Activated CD4-positive, alpha-beta T cell treated with anti-CD3 and anti-CD28 coated beads, Interleukin-2, amount 10 ng/mL, durations not matched to agents 24 days and 14 days (primary cell): ENCODE results near the gene MIGA1. TPM values are rescaled to one million over a fixed set of nuclear protein-coding genes. Genes with fewer than 3 reads are reported as not detected.
A peak's percentile ranks its signal among the peaks of the same experiment; 100 is the strongest.
"Not testable (repeated sequence)": the region's sequence is repeated elsewhere in the genome, so short reads cannot be mapped to it uniquely, and the experiment has no call there.

Source experiments
- DNase-seq: peaks from one replicate; pipeline ENCODE4 v3.0.0; 2022
- H3K27ac Mint-ChIP-seq: one replicate; pipeline ENCODE4 v1.8.0; 2022; ENCODE audit warnings: mild to moderate bottlenecking, mixed read lengths
- H3K27me3 Mint-ChIP-seq: one replicate; pipeline ENCODE4 v1.8.0; 2022; ENCODE audit warnings: mixed read lengths
- H3K36me3 Mint-ChIP-seq: one replicate; pipeline ENCODE4 v1.8.0; 2022; ENCODE audit warnings: low read depth, mild to moderate bottlenecking, mixed read lengths
- H3K4me1 Mint-ChIP-seq: one replicate; pipeline ENCODE4 v1.8.0; 2021; ENCODE audit warnings: mixed read lengths
- H3K4me3 Mint-ChIP-seq: one replicate; pipeline ENCODE4 v1.8.0; 2022; ENCODE audit warnings: mild to moderate bottlenecking, moderate library complexity, mixed read lengths
- H3K9me3 Mint-ChIP-seq: one replicate; pipeline ENCODE4 v1.8.0; 2021; ENCODE audit warnings: mixed read lengths
- intact Hi-C: fragments of 100-400 bp; cut with micrococcal nuclease; formaldehyde crosslinking; loops from one replicate; pipeline ENCODE4 v1.15.1; 2023
- total RNA-seq: library from RNA; stranded (reverse); gene quantifications from 2 replicates; pipeline ENCODE4 v1.2.3, GENCODE V29; 2022

The MIGA1 gene, protein sequence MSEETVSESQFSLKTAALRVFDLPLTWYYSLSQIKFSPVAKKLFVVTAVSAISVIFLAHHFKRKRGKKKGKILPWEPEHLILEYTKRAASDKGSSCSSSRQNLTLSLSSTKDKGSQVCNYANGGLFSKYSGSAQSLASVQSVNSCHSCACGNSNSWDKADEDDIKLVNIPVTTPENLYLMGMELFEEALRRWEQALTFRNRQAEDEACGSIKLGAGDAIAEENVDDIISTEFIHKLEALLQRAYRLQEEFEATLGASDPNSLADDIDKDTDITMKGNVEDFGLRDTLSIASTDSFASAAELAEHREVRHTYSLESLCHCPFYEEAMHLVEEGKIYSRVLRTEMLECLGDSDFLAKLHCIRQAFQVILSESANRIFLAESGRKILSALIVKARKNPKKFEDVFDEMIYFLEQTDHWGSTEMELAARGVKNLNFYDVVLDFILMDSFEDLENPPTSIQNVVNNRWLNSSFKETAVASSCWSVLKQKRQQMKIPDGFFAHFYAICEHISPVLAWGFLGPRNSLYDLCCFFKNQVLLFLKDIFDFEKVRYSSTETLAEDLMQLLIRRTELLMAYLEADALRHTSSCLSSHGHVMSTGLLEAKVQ
- total RNA-seq = 7.5 and 7.6 TPM in 2 replicates

- Mint-ChIP-seq H3K27ac (peak within 1 kb of the TSS; percentile 88), H3K4me3 (peak within 1 kb of the TSS; percentile 97)
- peak; percentile 96 for DNase-seq
Observed at GRCh38 chr1:77779529-77780281, at the start of gene MIGA1. TSS of gene MIGA1 (plus strand) at chr1:77779649. CDS start at chr1:77783253, 3,604 bp downstream.

DNA sequence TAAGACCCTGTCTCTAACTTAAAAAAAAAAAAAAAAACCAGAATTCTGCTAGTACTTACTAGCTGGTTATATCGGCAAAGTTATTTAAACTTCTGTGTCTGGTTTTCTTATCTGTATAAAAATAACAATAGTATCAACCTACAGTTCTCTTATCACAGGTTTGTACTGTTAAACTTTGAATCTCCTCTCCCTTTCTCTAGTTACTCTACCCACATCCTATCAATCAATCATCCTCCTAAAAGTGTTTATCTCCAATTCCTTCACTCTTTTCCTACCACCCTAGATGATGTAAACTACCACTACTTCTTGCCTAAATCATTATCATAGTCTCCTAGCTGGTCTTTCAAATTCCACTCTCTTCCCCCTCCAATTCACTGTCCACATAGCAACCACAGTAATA, 47.4 kb upstream of the MIGA1 start:
- H3K4me3 Mint-ChIP-seq = no peak overlapping the region
- intact Hi-C loops = no loop called here
- no peaks in the 10 kb centered on the region for H3K27me3 Mint-ChIP-seq

More at GRCh38 chr1:77779529-77780281, at the start of gene MIGA1:
- peaks cover 16% of the 10 kb centered on the region for H3K36me3 Mint-ChIP-seq
- H3K9me3 Mint-ChIP-seq = peaks cover 3% of the 10 kb centered on the region
- H3K4me1 Mint-ChIP-seq = peaks cover 24% of the 10 kb centered on the region
- no peaks in the 10 kb centered on the region for H3K27me3 Mint-ChIP-seq
- intact Hi-C loops = loop anchor here (1.0 kb wide), 3 partner anchors 20 to 199 kb away; partner anchors contain the start of gene USP33

DNA sequence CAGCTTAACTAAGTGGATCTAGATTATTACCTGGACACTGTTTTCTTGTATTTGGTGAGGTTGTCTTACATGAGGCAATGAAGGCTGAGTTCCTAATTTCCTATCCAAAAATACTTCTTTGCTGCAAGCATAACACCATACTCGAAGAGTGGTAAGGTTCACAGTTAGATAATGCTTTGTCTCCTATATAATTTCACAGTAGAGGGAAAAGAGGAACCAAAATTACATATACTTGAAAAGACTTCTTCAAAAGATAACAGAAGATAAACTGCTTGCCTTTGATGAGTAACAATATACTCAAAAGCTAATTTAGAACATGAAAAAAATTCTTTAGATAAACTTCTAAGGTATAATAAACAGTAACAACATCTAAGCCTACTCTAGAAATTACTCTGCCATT, 40.2 kb upstream of the MIGA1 start:
- Mint-ChIP-seq H3K27ac (no peak overlapping the region), H3K4me3 (no peak overlapping the region), H3K27me3 (no peaks in the 10 kb centered on the region), H3K9me3 (no peaks in the 10 kb centered on the region), H3K36me3 (peaks cover 24% of the 10 kb centered on the region), H3K4me1 (no peaks in the 10 kb centered on the region)
- intact Hi-C loops = no loop called here
- no peak for DNase-seq

More for the DNA sequence above, 47.4 kb upstream of the MIGA1 start:
- no peak overlapping the region for H3K27ac Mint-ChIP-seq
- H3K4me1 Mint-ChIP-seq = no peaks in the 10 kb centered on the region
- H3K9me3 Mint-ChIP-seq = no peaks in the 10 kb centered on the region
- DNase-seq = no peak
- H3K36me3 Mint-ChIP-seq = peaks cover 36% of the 10 kb centered on the region

- H3K27me3 Mint-ChIP-seq = no peaks in the 10 kb centered on the region
- intact Hi-C loops = no loop called here
- no peaks in the 10 kb centered on the region for H3K9me3 Mint-ChIP-seq
- H3K4me3 Mint-ChIP-seq = no peak overlapping the region
- DNase-seq = no peak
- H3K27ac Mint-ChIP-seq = no peak overlapping the region
- H3K36me3 Mint-ChIP-seq = peaks cover 25% of the 10 kb centered on the region
- H3K4me1 Mint-ChIP-seq = peaks cover 9% of the 10 kb centered on the region
Observed at GRCh38 chr1:77741316-77741715, 38.1 kb upstream of the MIGA1 start.

GRCh38 chr1:77742011-77742555, 37.4 kb upstream of the MIGA1 start:
- Mint-ChIP-seq H3K4me1 (peaks cover 9% of the 10 kb centered on the region), H3K27ac (no peak overlapping the region), H3K4me3 (no peak overlapping the region), H3K27me3 (no peaks in the 10 kb centered on the region), H3K36me3 (peaks cover 23% of the 10 kb centered on the region), H3K9me3 (no peaks in the 10 kb centered on the region)
- intact Hi-C loops = no loop called here
- no peak for DNase-seq

DNA sequence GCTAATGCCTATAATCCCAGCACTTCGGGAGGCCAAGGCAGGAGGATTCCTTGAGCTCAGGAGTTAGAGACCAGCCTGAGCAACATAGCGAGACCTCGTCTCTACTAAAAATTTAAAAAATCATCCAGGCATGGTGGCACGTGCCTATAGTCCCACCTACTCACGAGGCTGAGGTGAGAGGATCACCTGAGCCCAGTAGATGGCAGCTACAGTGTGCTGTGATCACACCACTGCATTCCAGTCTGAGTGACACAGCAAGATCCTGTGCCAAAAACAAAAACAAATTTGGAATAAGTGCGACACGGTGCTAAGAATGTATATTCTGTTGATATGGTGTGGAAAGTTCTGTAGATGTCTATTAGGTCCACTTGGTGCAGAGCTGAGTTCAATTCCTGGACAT, 34.9 kb upstream of the MIGA1 start:
- no peak for DNase-seq
- no peak overlapping the region for H3K27ac Mint-ChIP-seq
- no peaks in the 10 kb centered on the region for H3K9me3 Mint-ChIP-seq
- H3K27me3 Mint-ChIP-seq = no peaks in the 10 kb centered on the region
- peaks cover 12% of the 10 kb centered on the region for H3K36me3 Mint-ChIP-seq
- intact Hi-C loops = no loop called here
- peaks cover 11% of the 10 kb centered on the region for H3K4me1 Mint-ChIP-seq
- no peak overlapping the region for H3K4me3 Mint-ChIP-seq

GRCh38 chr1:77749489-77749888, 30.0 kb upstream of the MIGA1 start:
- peaks cover 16% of the 10 kb centered on the region for H3K4me1 Mint-ChIP-seq

GRCh38 chr1:77756052-77756754, 23.2 kb upstream of the MIGA1 start:
- intact Hi-C loops = loop anchor here (5.0 kb wide), 2 partner anchors 196 to 356 kb away; no protein-coding TSS in a partner anchor
- DNase-seq = peak; percentile 55
- H3K9me3 Mint-ChIP-seq = no peaks in the 10 kb centered on the region
- peaks cover 27% of the 10 kb centered on the region for H3K4me1 Mint-ChIP-seq
- peak overlapping the region; percentile 13 for H3K4me3 Mint-ChIP-seq
- H3K36me3 Mint-ChIP-seq = peaks cover 6% of the 10 kb centered on the region
- H3K27ac Mint-ChIP-seq = peak overlapping the region; percentile 15
- no peaks in the 10 kb centered on the region for H3K27me3 Mint-ChIP-seq

More at GRCh38 chr1:77749489-77749888, 30.0 kb upstream of the MIGA1 start:
- H3K27me3 Mint-ChIP-seq, H3K4me3 Mint-ChIP-seq, intact Hi-C loops, H3K36me3 Mint-ChIP-seq, H3K9me3 Mint-ChIP-seq, DNase-seq, H3K27ac Mint-ChIP-seq: not testable (repeated sequence)

DNA sequence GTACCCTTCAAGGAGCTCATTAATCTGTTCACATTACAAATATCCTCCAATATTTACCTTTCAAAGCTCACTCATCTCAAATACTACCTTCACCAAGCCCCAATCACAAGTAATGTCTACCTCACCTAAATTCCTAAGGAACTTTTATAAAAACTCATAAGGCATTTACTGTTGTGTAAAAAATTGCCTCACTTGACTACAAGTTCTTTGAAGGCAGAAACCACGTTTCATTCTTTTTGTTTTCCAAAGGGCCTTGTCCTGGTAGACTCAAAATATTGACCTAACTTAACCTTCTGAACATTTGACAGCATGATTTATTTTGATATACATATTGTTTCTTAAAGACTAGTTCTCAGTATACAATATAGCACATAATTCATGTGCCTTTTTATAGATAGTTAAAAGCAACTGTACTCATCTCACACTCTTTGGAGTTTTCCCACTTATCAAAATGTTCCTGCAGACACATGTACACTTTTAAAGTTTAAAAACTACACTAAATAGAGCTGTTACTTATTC, 22.3 kb upstream of the MIGA1 start:
- peak; percentile 20 for DNase-seq
- peaks cover 1% of the 10 kb centered on the region for H3K27me3 Mint-ChIP-seq
- H3K36me3 Mint-ChIP-seq = peaks cover 6% of the 10 kb centered on the region
- no peaks in the 10 kb centered on the region for H3K9me3 Mint-ChIP-seq
- peaks cover 27% of the 10 kb centered on the region for H3K4me1 Mint-ChIP-seq
- intact Hi-C loops = loop anchor here (5.0 kb wide), 2 partner anchors 195 to 355 kb away; no protein-coding TSS in a partner anchor
- no peak overlapping the region for H3K27ac Mint-ChIP-seq
- peak overlapping the region; percentile 44 for H3K4me3 Mint-ChIP-seq

- no peaks in the 10 kb centered on the region for H3K9me3 Mint-ChIP-seq
- H3K4me1 Mint-ChIP-seq = peaks cover 28% of the 10 kb centered on the region
- intact Hi-C loops = loop anchor here (5.0 kb wide), 2 partner anchors 195 to 355 kb away; no protein-coding TSS in a partner anchor
- peak; percentile 43 for DNase-seq
- peak overlapping the region; percentile 44 for H3K4me3 Mint-ChIP-seq
- H3K36me3 Mint-ChIP-seq = peaks cover 6% of the 10 kb centered on the region
- H3K27ac Mint-ChIP-seq = no peak overlapping the region
- H3K27me3 Mint-ChIP-seq = peaks cover 2% of the 10 kb centered on the region
Observed at GRCh38 chr1:77757603-77758002, 21.8 kb upstream of the MIGA1 start.

GRCh38 chr1:77759071-77760028, 20.1 kb upstream of the MIGA1 start, which contains the start of gene USP33:
TSS of gene USP33 (minus strand) at chr1:77759852. CDS start at chr1:77741697, 18,155 bp downstream.
- Mint-ChIP-seq H3K27ac (peak within 1 kb of the TSS; percentile 96), H3K9me3 (no peaks in the 10 kb centered on the region), H3K4me3 (peak within 1 kb of the TSS; percentile 95), H3K36me3 (peaks cover 6% of the 10 kb centered on the region), H3K27me3 (peaks cover 2% of the 10 kb centered on the region), H3K4me1 (peaks cover 27% of the 10 kb centered on the region)
- intact Hi-C loops = loop anchor here (1.0 to 5.0 kb wide), 6 partner anchors 20 to 353 kb away; partner anchors contain the start of genes DNAJB4, FUBP1 and MIGA1
- peak; percentile 98 for DNase-seq

DNA sequence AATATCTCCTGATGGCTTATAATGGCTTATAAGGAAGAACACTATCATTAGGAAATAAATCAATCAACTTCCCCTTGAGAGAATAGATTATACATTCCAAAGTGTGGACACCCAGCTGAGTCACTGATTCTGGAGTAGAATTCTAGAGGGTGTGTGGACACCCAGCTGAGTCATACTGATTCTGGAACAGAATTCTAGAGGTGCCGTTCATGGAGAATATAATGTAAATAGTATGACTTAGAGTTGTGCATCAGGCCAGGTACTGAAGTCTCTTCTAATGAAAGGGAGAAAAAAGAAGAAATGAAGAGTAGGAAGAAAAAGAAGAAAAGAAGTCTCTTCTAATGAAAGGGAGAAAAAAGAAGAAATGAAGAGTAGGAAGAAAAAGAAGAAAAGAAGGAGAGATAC, 17.4 kb upstream of the MIGA1 start:
- intact Hi-C loops = no loop called here
- peaks cover 3% of the 10 kb centered on the region for H3K36me3 Mint-ChIP-seq
- no peak overlapping the region for H3K4me3 Mint-ChIP-seq
- H3K9me3 Mint-ChIP-seq = no peaks in the 10 kb centered on the region
- H3K27me3 Mint-ChIP-seq = peaks cover 2% of the 10 kb centered on the region
- H3K27ac Mint-ChIP-seq = no peak overlapping the region
- H3K4me1 Mint-ChIP-seq = peaks cover 10% of the 10 kb centered on the region
- no peak for DNase-seq
